AG20443 (cell line): ENCODE results near the gene CDH8.

Source experiments
- DNase-seq: peaks from one replicate; pipeline ENCODE4 v3.0.0; 2012; ENCODE audit warnings: low spot score, mixed read lengths

CDH8 gene

DNA sequence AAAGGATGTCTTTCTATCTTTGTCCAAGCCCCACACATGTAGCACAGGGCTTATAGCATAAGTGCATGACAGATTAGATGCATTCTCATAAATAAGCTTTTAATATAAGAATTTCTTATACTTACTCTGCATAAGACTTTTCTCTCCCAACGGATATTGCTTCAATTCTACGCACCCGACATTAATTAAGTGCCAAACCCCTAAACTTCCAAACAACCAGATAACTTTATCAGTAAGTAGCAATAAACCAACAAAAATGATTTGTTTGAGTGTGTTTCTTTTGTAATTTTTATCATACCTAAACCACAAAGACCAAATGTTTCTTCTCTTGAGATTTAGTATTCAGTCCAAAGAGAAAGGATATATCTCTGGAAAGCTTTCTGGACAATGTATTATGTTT, 391.5 kb downstream of the CDH8 start:
- no peak for DNase-seq

DNA sequence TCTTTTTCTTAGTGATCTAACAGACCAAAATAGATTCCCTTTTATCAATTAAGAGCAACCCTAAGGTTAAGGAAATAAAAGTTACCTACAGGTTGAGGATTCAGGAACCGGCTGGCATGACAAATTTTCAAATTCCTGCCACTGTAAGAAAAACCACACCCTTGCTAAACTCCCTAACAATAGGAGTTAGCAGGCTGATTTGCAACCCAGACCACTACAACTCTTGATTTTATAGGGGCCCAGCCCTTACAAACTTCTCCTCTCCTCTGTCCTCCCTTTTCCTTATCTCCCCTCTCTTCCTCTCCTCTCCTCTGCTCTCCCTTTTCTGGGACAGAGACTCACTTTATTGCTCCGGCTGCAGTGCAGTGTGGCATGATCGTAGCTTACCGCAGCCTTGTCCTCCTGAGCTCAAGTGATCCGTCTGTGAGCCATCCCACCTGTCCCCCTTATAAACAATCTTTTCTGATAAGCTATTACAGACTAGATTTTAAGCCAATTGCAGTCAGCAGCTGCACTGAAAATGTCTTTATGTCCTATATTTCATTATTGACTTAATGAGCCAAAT, 418.9 kb downstream of the CDH8 start:
- DNase-seq = no peak

DNA sequence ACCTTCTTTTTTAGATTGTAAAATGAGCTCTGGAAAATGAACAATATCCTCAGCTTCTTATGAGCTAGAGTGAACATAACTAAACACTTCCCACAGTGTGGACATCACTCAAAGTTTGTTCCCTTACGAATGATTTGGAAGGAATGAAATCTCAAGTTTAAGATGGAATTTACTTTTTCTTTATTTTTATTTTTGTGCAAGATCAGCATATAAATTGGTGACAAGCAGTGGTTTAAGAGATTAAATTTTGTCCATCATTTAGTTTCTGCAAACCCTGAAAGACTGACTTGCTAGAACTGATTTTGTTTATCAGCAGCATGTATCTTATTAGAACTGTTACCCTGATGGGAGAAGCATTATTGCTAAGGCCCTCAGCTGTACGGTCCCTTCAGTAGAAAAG, 420.1 kb downstream of the CDH8 start:
- no peak for DNase-seq

DNA sequence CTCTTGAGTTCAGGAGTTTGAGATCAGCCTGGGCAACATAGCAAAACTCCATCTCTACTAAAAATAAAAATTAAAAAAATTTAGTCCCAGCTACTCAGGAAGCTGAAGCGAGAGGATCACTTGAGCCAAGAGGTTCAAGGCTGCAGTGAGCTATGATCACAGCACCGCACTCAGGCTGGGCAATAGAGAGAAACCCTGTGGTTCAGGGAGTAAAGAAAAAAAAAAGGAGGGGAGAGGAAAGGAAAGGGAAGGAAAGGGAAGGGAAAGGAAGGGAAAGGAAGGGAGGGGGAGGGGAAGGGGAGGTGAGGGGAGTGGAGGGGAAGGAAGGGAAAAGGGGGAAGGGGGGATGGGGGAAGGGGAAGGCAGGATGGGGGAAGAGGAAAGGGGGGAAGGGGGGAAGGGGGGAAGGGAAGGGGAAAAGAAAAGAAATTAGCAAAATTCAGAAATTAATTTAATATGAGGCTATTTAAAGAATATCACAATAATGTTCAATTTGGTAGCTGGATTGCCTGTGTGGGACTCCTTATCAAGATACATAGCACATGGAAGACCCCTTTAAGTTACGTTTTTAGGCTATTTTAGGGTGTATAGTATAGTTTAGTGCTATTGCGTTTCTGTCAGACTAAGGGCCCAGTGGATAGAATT, 424.3 kb downstream of the CDH8 start:
- no peak for DNase-seq

DNA sequence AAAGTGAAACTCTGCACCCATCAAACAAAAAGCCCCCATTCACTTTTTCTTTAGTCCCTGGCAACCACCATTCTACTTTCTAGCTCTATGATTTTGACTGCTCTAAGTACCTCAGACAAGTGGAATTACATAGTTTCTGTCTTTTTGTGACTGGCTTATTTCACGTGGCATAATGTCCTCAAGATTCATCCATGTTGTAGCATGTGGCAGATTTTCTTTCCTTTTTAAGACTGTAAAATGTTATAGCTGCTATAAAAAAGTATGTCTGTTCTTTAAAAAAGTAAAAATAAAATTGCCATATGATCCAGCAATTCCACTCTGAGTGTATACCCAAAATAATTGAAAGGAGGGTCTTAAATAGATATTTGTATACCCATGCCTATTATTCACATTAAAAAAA, 429.7 kb downstream of the CDH8 start:
- no peak for DNase-seq
